Stimulated activated CD4-positive, alpha-beta T cell treated with anti-CD3 and anti-CD28 coated beads, Interleukin-1b, Interleukin-23, amount 100 ng/mL, for 1 hour (primary cell): Measurements from ENCODE around the gene ERH.
A peak's percentile ranks its signal among the peaks of the same experiment; 100 is the strongest.
"Not testable (repeated sequence)": the region's sequence is repeated elsewhere in the genome, so short reads cannot be mapped to it uniquely, and the experiment has no call there.

Experiments
- DNase-seq, 2 donors: peaks; one replicate each; pipeline ENCODE4 v3.0.0-alpha.2; 2020; ENCODE audit warnings: low read depth in 2 of 2

ERH gene

GRCh38 chr14:69398818-69399210, 715 bp upstream of the ERH start:
- peak in 1 of 2 donors; percentile 28 for DNase-seq

- DNase-seq, result no peak
These were observed 2.2 kb downstream of the ERH start for GRCh38 chr14:69395929-69396328.

DNA sequence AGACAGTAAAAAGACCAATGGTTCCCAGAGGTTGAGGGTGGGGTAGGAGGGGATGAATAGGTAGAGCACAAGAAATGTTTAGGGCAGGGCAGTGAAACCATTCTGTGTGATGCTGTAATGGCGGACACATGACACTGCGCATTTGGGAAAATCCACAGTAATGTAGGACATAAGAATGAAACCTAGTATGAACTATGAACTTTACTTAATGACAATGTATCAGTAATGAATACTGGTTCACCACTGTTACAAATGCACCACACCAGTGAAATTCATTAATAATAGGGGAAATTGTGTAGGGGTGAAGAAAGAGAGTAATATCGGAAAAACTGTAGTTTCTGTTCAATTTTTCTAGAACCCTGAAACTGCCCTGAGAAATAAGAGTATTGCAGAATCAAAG, 5.6 kb downstream of the ERH start:
- DNase-seq, result no peak

GRCh38 chr14:69391400-69391799, 6.7 kb downstream of the ERH start:
- DNase-seq, result not testable (repeated sequence)

GRCh38 chr14:69387311-69387710, 10.8 kb downstream of the ERH start:
- no peak for DNase-seq

GRCh38 chr14:69378274-69378673, 19.8 kb downstream of the ERH start:
- DNase-seq, result no peak

DNA sequence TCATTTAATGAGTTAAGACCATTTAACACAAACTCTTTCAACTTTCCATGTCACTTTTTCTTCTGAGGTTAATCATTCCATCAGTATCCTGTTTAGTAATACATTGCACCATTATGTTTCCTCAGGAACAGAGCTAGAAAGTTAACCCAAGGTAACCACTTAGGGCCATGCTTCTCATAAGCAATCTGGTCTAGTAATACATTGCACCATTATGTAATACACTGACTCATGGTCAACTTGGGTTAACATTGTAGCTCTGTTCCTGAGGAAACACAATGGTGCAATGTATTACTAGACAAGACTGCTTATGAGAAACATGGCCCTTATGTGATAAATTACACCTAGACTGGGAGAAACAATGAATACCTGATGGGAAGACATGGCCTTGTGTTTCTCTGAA, 21.7 kb downstream of the ERH start:
- DNase-seq, result no peak

DNA sequence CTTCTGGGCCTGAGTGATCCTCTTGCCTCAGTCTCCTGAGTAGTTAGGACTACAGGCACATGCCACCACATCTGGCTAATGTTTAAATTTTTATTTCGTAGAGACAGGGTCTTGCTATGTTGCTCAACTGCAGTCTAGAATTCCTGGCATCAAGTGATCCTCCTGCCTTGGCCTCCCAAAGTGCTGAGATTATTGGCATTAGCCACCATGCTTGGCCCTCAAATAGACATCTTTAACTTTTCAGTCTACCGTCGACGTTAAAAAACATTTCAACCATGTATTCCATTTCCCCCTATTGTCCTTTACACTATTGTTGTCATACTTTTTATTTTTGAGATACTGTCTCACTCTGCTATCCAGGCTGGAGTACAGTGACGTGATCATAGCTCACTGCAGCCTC, 22.4 kb downstream of the ERH start:
- DNase-seq, result no peak

DNA sequence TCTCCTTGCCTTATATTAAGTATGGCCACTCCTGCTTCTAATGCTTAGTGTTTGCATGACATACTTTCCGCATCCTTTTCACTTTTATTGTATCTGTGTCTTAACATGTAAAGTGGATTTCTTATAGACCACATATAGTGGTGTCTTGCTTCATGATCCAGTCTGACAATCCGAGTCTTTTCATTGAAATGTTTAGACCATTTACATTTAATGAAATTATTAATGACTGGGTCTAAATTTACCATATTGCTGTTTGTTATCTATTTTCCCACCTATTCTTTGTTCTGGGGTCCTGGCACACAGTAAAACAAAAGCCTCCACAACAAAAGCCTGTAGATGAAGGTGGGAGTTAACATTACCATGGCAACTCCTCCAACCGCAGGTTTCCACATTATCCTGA, 22.9 kb downstream of the ERH start:
- no peak for DNase-seq

- no peak for DNase-seq
These were observed 23.9 kb downstream of the ERH start for GRCh38 chr14:69374235-69374634.

- no peak for DNase-seq
These were observed 25.0 kb downstream of the ERH start for GRCh38 chr14:69373104-69373503.

DNA sequence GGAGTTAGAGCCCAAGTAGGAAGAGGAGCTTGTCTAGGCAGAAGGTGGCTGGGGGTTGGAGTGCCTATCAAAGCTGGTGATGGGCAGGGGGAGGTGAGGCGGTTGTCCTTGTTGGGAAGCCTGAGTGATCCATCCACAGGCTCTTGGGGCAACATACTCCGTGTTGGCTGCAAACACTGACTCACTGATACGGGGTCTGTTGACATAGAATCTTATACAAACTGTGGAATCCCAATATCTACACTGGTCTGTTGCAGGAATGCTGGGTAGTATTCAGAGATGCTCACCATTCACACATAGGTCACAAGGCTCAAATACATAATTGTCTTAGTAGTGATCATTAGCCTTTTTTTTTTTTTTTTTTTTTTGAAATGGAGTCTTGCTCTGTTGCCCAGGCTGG, 26.0 kb downstream of the ERH start:
- DNase-seq, result no peak

GRCh38 chr14:69370061-69370460, 28.0 kb downstream of the ERH start:
- no peak for DNase-seq

GRCh38 chr14:69368381-69368780, 29.7 kb downstream of the ERH start:
- no peak for DNase-seq

DNA sequence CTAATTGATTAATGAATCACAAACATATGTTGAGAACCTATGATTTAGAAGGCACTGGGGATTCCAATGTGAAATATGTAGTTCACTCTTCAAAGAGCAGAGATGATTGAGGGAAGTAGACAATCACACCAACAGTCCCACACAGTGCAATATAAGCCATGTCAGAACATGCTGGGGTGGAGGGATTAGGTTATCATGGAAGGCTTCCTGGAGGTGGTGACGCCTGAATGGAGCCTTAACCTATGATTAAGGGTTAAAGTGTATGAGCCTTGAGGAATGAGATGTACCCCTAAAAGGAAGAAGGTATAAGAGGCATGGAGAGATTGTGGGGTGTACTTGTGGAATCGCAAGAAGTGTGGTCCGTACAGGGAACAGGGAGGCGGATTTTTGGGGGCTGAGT, 31.3 kb downstream of the ERH start:
- DNase-seq, result no peak

DNA sequence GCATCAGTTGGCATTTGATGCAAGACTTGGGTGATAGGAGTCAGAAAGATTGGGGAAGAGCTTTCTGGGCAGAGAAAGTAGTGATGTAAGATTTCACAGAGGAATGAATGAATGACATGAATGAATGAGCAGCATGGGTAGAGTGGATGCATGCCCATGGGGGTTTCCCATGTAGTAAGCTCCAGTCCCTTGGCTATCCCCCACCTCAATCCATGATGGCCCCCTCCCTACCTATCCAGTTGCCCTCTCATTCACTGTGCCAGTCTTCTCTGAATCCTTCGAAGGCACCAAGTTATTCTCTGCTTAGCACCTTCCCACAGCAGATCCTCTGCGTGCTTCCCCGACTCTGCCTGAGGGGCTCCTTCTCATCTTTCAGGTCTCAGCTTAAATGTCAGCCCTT, 32.0 kb downstream of the ERH start:
- DNase-seq, result no peak

DNA sequence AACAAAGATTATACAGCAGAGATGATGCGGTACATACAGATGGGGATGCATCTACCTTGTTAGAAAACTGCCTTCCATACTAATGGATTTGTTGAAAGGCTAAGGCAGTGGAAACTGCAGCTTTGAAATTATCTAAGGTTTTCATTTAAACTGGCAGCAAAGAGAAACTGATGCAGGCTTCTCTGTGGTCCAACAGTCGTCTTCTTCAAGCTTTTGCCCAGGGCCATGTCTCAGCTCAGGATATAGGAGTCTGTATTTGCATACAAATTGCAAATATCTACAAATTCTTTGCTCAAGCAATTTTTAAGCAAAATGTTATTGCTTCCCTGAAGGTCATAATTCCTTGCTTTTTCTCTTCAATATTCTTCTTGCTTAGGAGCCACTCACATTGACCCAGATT, 33.7 kb downstream of the ERH start:
- DNase-seq, result no peak

DNA sequence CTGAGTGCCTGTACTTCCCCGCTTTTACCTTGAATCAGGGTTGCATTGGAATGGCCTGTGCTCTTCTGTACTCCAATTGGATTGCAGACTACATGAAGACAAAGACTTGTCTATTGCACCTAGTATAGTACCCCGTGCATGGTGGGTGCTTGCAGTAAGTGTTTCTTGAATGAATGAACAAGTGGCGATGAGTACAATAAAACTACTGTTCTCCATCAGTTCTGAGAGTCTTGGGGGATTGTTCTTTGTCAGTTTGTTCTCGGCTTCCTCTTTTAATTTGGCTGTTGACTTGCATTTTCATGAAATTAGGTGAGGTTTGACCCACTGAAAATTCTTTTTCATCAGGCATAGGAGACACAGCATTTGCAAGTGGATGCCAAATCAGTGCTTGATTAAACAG, 34.1 kb downstream of the ERH start:
- no peak for DNase-seq

DNA sequence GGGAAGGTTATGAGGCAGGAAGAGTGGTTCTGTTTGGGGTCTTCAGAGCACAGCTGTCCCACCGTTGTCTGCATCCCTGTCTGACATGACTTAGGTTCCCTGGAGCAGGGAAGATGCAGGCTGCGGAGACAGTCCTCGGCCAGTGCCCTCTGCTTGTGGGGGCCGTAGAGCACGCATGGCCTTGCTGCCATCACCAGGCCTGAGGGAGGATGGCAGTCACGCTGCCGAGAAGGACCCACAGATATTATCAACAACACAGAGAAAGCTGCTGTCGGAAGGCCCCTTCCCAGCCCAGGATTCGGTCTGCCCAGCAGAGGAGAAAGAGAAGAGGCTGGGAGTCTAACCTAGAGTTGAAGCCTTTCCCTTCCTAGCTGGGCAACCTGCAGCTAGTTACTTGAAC, 35.0 kb downstream of the ERH start:
- DNase-seq, result no peak

- no peak for DNase-seq
These were observed 37.5 kb downstream of the ERH start for GRCh38 chr14:69360438-69361108.

DNA sequence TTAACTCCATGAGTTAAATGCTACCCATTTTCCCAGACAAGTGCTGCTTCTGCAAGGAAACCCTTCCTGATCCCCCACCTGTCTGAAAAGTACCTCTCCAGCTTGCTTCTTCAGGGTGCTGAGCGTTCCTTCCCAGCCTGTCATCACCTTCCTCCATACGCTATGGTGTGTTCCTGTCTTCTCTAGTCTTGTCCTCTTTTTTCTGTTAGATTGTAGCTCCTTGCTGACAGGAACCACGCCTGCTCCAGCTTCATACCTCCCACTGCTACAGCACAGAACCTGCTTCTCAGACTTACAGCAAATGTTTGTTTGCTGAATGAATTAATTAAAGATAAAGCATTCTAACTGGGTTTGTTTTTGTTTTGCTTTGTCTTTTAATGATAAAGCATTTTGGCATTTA, 39.1 kb downstream of the ERH start:
- DNase-seq, result no peak

DNA sequence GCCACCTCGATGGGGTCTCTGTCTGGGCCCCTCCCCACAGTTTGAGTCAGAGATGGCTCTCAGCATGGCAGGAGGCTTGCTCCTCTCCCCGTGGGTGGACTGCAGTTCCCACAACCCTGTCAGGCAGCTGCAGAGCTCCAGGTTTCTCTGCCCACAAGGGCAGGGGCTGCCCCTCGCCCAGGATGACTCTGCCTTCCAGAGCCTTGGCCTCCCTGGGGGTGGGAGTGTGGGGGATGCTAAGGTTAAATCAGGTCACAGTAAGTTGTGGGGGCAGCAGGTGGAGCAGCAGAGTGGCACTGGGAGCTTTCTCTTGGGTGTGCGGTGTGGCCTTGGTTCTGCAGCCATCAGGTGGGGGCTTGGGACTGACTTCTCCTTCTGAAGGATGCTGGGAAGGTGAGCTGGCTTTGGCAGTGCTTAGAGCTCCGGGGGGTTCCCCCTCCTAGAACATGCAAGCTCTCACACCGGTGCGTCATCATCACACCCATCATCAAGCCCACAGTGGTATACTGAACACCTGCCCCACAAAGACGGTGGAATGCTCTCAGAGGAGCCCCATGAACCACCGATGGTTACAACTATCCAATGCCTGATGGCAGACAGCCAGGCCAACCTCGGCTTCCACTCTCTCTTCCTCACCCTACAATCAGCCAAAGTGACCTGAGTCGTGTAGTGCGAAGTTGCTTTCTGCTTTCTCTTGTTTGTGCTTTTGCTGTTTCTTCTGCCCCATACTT, 39.7 kb downstream of the ERH start:
- no peak for DNase-seq

DNA sequence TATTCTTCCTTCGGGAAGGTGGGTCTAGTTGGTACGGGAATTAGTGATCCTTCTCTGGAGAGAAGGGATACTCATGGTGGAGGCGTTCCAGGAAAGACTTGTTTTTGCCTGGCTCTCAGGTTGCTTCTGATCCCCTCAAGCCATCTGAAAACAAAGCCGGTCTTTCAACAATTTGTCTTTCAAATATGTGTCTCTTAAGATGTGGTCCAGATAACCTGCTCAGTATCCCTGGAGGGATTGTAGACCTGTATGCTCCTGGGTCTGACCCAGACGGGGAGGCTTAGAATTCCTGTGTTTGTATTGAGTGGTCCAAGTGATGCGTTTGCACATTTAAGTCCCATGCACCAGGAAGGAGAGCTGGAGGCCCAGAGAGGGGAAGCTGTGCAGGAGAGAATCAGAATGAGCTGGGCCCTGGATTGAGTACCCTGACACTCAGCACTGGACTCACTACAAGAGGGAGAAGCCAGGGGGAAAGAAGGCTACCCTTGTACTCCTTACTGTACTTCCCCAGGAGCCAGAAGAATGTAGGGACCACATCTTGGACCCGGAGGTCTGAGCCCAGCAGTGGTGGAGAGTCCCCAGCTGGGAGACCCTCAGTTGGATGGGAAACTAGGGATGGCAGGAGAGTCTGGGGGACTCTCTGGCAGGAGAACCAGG, 40.4 kb downstream of the ERH start:
- no peak for DNase-seq
